K562 (cell line): ENCODE data around the gene TSPAN1. TPM values are rescaled to one million over a fixed set of nuclear protein-coding genes. Genes with fewer than 3 reads are reported as not detected.

Source experiments
- CHD2 ChIP-seq: IDR thresholded peaks from 2 replicates; pipeline ENCODE4 v1.6.1; 2011; ENCODE audit warnings: low read depth, low read length
- CSDE1 ChIP-seq, 2 experiments: fragments of 450-650 bp; IDR thresholded peaks; 2 replicates each; pipeline ENCODE4 v1.6.1; 2016; ENCODE audit warnings: mild to moderate bottlenecking in 1 of 2
- CTBP1 ChIP-seq: fragments of 450-650 bp; IDR thresholded peaks from 2 replicates; pipeline ENCODE4 v1.6.1; 2016; ENCODE audit warnings: borderline replicate concordance
- DNMT1 ChIP-seq: fragments of 450-650 bp; IDR thresholded peaks from 2 replicates; pipeline ENCODE4 v1.6.1; 2016; ENCODE audit warnings: antibody characterized with exemption, mild to moderate bottlenecking
- FOXM1 ChIP-seq, 2 experiments: fragments of 450-650 bp in 1 of 2; sonication (generic) in 1 of 2; formaldehyde crosslinking in 1 of 2; IDR thresholded peaks; 2 replicates each; pipeline versions ENCODE4 v1.6.1 to v1.9.0; 2017 to 2022; ENCODE audit warnings: low read depth in 2 of 2, mild to moderate bottlenecking in 2 of 2, missing genetic modification reagents in 1 of 2, moderate library complexity in 1 of 2
- HDGF ChIP-seq: fragments of 450-650 bp; IDR thresholded peaks from 2 replicates; pipeline ENCODE4 v1.6.1; 2016
- HEY1 ChIP-seq: fragments of 250-450 bp; sonication (Bioruptor Pico); IDR thresholded peaks from 2 replicates; pipeline ENCODE4 v1.5.0; 2020; ENCODE audit warnings: mild to moderate bottlenecking, moderate library complexity, borderline replicate concordance
- HINFP ChIP-seq: fragments of 450-650 bp; conservative IDR thresholded peaks from 2 replicates; pipeline ENCODE4 v1.6.1; 2016; ENCODE audit warnings: missing genetic modification characterization, low read depth, mild to moderate bottlenecking, control low read depth, missing compliant biosample characterization
- HIVEP1 ChIP-seq: fragments of 250-450 bp; sonication (Bioruptor Pico); IDR thresholded peaks from 2 replicates; pipeline ENCODE4 v1.4.0; 2020; ENCODE audit warnings: mild to moderate bottlenecking
- MCM2 ChIP-seq: fragments of 450-650 bp; IDR thresholded peaks from 2 replicates; pipeline ENCODE4 v1.6.1; 2017; ENCODE audit warnings: low read depth, mild to moderate bottlenecking
- NKRF ChIP-seq: fragments of 450-650 bp; IDR thresholded peaks from 2 replicates; pipeline ENCODE4 v1.6.1; 2016; ENCODE audit warnings: borderline replicate concordance
- PPARD ChIP-seq: fragments of 250-450 bp; sonication (Bioruptor Pico); IDR thresholded peaks from 2 replicates; pipeline ENCODE4 v1.8.0; 2022; ENCODE audit warnings: inconsistent platforms, mild to moderate bottlenecking, moderate library complexity
- RAD51 ChIP-seq: fragments of 450-650 bp; IDR thresholded peaks from 2 replicates; pipeline ENCODE4 v1.7.1; 2016; ENCODE audit warnings: low read depth, mild to moderate bottlenecking, borderline replicate concordance
- RERE ChIP-seq: sonication (generic); formaldehyde crosslinking; IDR thresholded peaks from 2 replicates; pipeline ENCODE4 v1.8.0; 2023; ENCODE audit warnings: missing genetic modification reagents, mild to moderate bottlenecking, borderline replicate concordance
- RUNX1 ChIP-seq: sonication (generic); IDR thresholded peaks from 2 replicates; pipeline ENCODE4 v1.6.1; 2016; ENCODE audit warnings: antibody characterized with exemption, low read depth
- SMAD4 ChIP-seq: fragments of 250-450 bp; sonication (Bioruptor Pico); conservative IDR thresholded peaks from 2 replicates; pipeline ENCODE4 v1.8.0; 2021; ENCODE audit warnings: inconsistent platforms, mild to moderate bottlenecking, moderate library complexity
- SPI1 ChIP-seq: IDR thresholded peaks from 2 replicates; pipeline ENCODE4 v1.6.1; 2011; ENCODE audit warnings: low read depth, low read length, control low read depth, borderline replicate concordance
- ZC3H4 ChIP-seq: sonication (generic); formaldehyde crosslinking; IDR thresholded peaks from 2 replicates; pipeline ENCODE4 v1.9.0; 2021; ENCODE audit warnings: missing genetic modification reagents, borderline replicate concordance
- ZNF431 ChIP-seq: sonication (generic); formaldehyde crosslinking; IDR thresholded peaks from 2 replicates; pipeline ENCODE4 v1.8.0; 2022; ENCODE audit warnings: mild to moderate bottlenecking, missing genetic modification reagents
- ZNF589 ChIP-seq: fragments of 200-800 bp; sonication (Bioruptor generic); IDR thresholded peaks from 2 replicates; pipeline ENCODE4 v1.6.1; 2016; ENCODE audit warnings: low read depth, missing genetic modification characterization, missing compliant biosample characterization
- polyA plus RNA-seq, 8 experiments: library from polyadenylated mRNA; depleted of rRNA in 4 of 8; stranded (reverse) in 5 of 8; unstranded in 3 of 8; fragments of >200 nt; fragmentation: Nextera tagmentation in 2 of 8; fragmentation: Illumina TruSeq in 1 of 8; extraction: Ambion mirVana in 2 of 8; extraction: Trizol in 1 of 8; gene quantifications; 2 replicates each; pipeline versions ENCODE4 v1.2.1 to v1.2.3, GENCODE V29; 2011 to 2014; ENCODE audit warnings: inconsistent platforms in 1 of 8, missing spikeins in 1 of 8
- total RNA-seq, 7 experiments: library from RNA; depleted of rRNA in 6 of 7; stranded (reverse); fragments of >200 nt in 6 of 7; fragmentation: Illumina TruSeq in 2 of 7; extraction: Trizol in 2 of 7; gene quantifications; 2 replicates each; pipeline versions ENCODE4 v1.2.1 to v1.2.3, GENCODE V29; 2011 to 2021; ENCODE audit warnings: low replicate concordance in 1 of 7

TSPAN1 gene
- total and polyA plus RNA-seq, 9 of the 15 experiments (the other 6 are each of a cell fraction or from before 2014, with no cell fraction given) = 0.58 TPM; not detected in 8

- TF ChIP-seq DNMT1 (no peak), ZNF589 (CRISPR knock-in tag) (no peak), PPARD (CRISPR knock-in tag) (no peak), RUNX1 (no peak), CTBP1 (no peak), NKRF (no peak), ZC3H4 (CRISPR knock-in tag) (no peak; the same call in 1 of the 2 replicates), FOXM1 (IDR thresholded peaks at IDR 0.05; ENCODE audit: low read depth) (no peak), FOXM1 (CRISPR knock-in tag; IDR thresholded peaks at IDR 0.05; ENCODE audit: low read depth) (no peak), SMAD4 (CRISPR knock-in tag) (no peak), HINFP (tag) (peak; percentile 69), SPI1 (no peak), CSDE1 (IDR thresholded peaks at IDR 0.05) (no peak; a peak in 1 of 4 replicates), HDGF (no peak), CHD2 (no peak), HIVEP1 (CRISPR knock-in tag) (no peak), HEY1 (CRISPR knock-in tag) (no peak), RAD51 (no peak), ZNF431 (CRISPR knock-in tag) (peak; percentile 41; the same call in 1 of the 2 replicates), RERE (CRISPR knock-in tag) (no peak), MCM2 (no peak)
Measured at GRCh38 chr1:46131712-46132528, 43.0 kb upstream of the TSPAN1 start (continued).
